PC-3 (cell line): Measurements from ENCODE around the gene SEC62.

ENCODE experiments used
- CTCF ChIP-seq: fragments of 300-600 bp; sonication (generic); conservative IDR thresholded peaks from 2 replicates; pipeline ENCODE4 v1.5.1; 2017; ENCODE audit warnings: antibody characterized with exemption, low read depth, mild to moderate bottlenecking, low read length
- EZH2 ChIP-seq: fragments of 300-600 bp; sonication (generic); IDR thresholded peaks from one replicate; pipeline ENCODE4 v1.6.1; 2017; ENCODE audit warnings: antibody characterized with exemption, mild to moderate bottlenecking, low read length; ENCODE audit not compliant: unreplicated experiment
- EZH2phosphoT487 ChIP-seq: fragments of 300-600 bp; sonication (generic); IDR thresholded peaks from 2 replicates; pipeline ENCODE4 v1.6.1; 2018; ENCODE audit warnings: mild to moderate bottlenecking, antibody characterized with exemption, low read length, borderline replicate concordance

GRCh38 chr3:169931747-169932520 is 34.7 kb upstream of the SEC62 start:
- TF ChIP-seq CTCF (no peak), EZH2phosphoT487 (no peak), EZH2 (no peak)
